GM23248 (cell line): ENCODE data around the gene METTL27.

Experiments
- EZH2 ChIP-seq: fragments of 200-600 bp; sonication (generic); IDR thresholded peaks from 2 replicates; pipeline ENCODE4 v1.6.1; 2018; ENCODE audit warnings: antibody characterized with exemption, mild to moderate bottlenecking; ENCODE audit not compliant: insufficient read depth, poor library complexity, severe bottlenecking
- EZH2phosphoT487 ChIP-seq: fragments of 200-600 bp; sonication (generic); IDR thresholded peaks from 2 replicates; pipeline ENCODE4 v1.6.1; 2018; ENCODE audit warnings: antibody characterized with exemption, moderate library complexity, mild to moderate bottlenecking, low read depth; ENCODE audit not compliant: insufficient read depth

GRCh38 chr7:73829505-73829904, 12.8 kb downstream of the METTL27 start:
- TF ChIP-seq EZH2 (no peak), EZH2phosphoT487 (no peak)
